Liver (tissue), 9 donors: Measurements from ENCODE around the gene GARIN5B. TPM values are rescaled to one million over a fixed set of nuclear protein-coding genes. Genes with fewer than 3 reads are reported as not detected.

Experiments used
- DNase-seq: peaks from one replicate; pipeline ENCODE4 v3.0.0-alpha.2; 2017; ENCODE audit warnings: low spot score
- H3K27ac ChIP-seq, 2 donors: one replicate each; pipeline ENCODE4 v1.7.0; 2013; ENCODE audit warnings: inconsistent platforms in 2 of 2, low read length in 2 of 2, control low read depth in 1 of 2, low read depth in 1 of 2, mild to moderate bottlenecking in 1 of 2
- H3K27me3 ChIP-seq, 4 donors: one replicate each; pipeline versions ENCODE4 v1.6.1 to v1.7.0; 2013; ENCODE audit warnings: low read length in 3 of 4, inconsistent platforms in 1 of 4, mild to moderate bottlenecking in 1 of 4, moderate library complexity in 1 of 4; ENCODE audit not compliant: control insufficient read depth in 4 of 4, insufficient read depth in 4 of 4
- H3K36me3 ChIP-seq, 4 donors: one replicate each; pipeline versions ENCODE4 v1.6.1 to v1.7.0; 2013; ENCODE audit warnings: low read length in 3 of 4, mild to moderate bottlenecking in 3 of 4, low read depth in 1 of 4, moderate library complexity in 1 of 4; ENCODE audit not compliant: control insufficient read depth in 4 of 4, insufficient read depth in 3 of 4
- H3K4me1 ChIP-seq, 4 donors: one replicate each; pipeline versions ENCODE4 v1.6.1 to v1.7.0; 2013; ENCODE audit warnings: low read length in 3 of 4, mild to moderate bottlenecking in 3 of 4, moderate library complexity in 1 of 4; ENCODE audit not compliant: control insufficient read depth in 4 of 4, insufficient read depth in 4 of 4
- H3K4me3 ChIP-seq, 3 donors: one replicate each; pipeline versions ENCODE4 v1.6.1 to v1.7.0; 2013; ENCODE audit warnings: low read length in 3 of 3, control low read depth in 1 of 3, low read depth in 1 of 3, mild to moderate bottlenecking in 1 of 3
- H3K9ac ChIP-seq, 2 donors: one replicate each; pipeline ENCODE4 v1.7.0; 2013; ENCODE audit warnings: low read length in 2 of 2, mild to moderate bottlenecking in 2 of 2, moderate library complexity in 2 of 2, control low read depth in 1 of 2, low read depth in 1 of 2
- H3K9me3 ChIP-seq, 4 donors: one replicate each; pipeline versions ENCODE4 v1.6.1 to v1.7.0; 2013; ENCODE audit warnings: low read length in 3 of 4; ENCODE audit not compliant: control insufficient read depth in 4 of 4
- EGR1 ChIP-seq, 2 donors: IDR thresholded peaks; 2 replicates each; pipeline ENCODE4 v1.6.1; 2016 to 2018; ENCODE audit warnings: antibody characterized with exemption in 2 of 2, low read depth in 2 of 2
- FOXA2 ChIP-seq: IDR thresholded peaks from 2 replicates; pipeline ENCODE4 v1.6.1; 2016; ENCODE audit warnings: antibody characterized with exemption
- HNF4A ChIP-seq, 2 donors: conservative IDR thresholded peaks; 2 replicates each; pipeline ENCODE4 v1.6.1; 2016; ENCODE audit warnings: antibody characterized with exemption in 2 of 2, mild to moderate bottlenecking in 2 of 2
- NR2F2 ChIP-seq: IDR thresholded peaks from 2 replicates; pipeline ENCODE4 v1.6.1; 2016; ENCODE audit warnings: antibody characterized with exemption
- RAD21 ChIP-seq, 2 donors: IDR thresholded peaks; 2 replicates each; pipeline ENCODE4 v1.6.1; 2016; ENCODE audit warnings: antibody characterized with exemption in 2 of 2, mild to moderate bottlenecking in 2 of 2
- WGBS: extraction: QIAGEN DNeasy Blood & Tissue Kit; methylation state at CpG from one replicate; pipeline ENCODE4 v1.1.7; 2013; 5-methylcytosine and 5-hydroxymethylcytosine counted together
- polyA plus RNA-seq, 2 donors: library from polyadenylated mRNA; stranded (reverse) in 1 of 2; unstranded in 1 of 2; fragments of 200-250 nt in 1 of 2; fragments of >200 nt in 1 of 2; fragmentation: Nextera tagmentation in 1 of 2; extraction: Ambion mirVana in 1 of 2; gene quantifications; one replicate each; pipeline versions ENCODE4 v1.2.1 to v1.2.3, GENCODE V29; 2013 to 2015
- total RNA-seq, 2 donors: library from RNA; depleted of rRNA; stranded (reverse); fragments of >200 nt; gene quantifications; one replicate each; pipeline ENCODE4 v1.2.3, GENCODE V29; 2014
- TF ChIP-seq, protein P1 (sequence below): fragments of 150-350 bp; IDR thresholded peaks from 2 replicates; pipeline ENCODE4 v1.5.1; 2017; ENCODE audit warnings: improper control_type of control experiment, low read depth, low read length; ENCODE audit not compliant: missing input control
- TF ChIP-seq, protein P2 (sequence below): IDR thresholded peaks from 2 replicates; pipeline ENCODE4 v1.6.1; 2016; ENCODE audit warnings: antibody characterized with exemption
- TF ChIP-seq, protein P3 (sequence below): IDR thresholded peaks from 2 replicates; pipeline ENCODE4 v1.6.1; 2016; ENCODE audit warnings: antibody characterized with exemption, mild to moderate bottlenecking
- TF ChIP-seq, protein P4 (sequence below): IDR thresholded peaks from 2 replicates; pipeline ENCODE4 v1.6.1; 2016; ENCODE audit warnings: antibody characterized with exemption
- donor health status: healthy.
- donor health status: healthy.
- donor health status: healthy.
- donor health status: healthy.
- donor health status: healthy.

GARIN5B gene
- total and polyA plus RNA-seq, 4 donors: not detected

DNA sequence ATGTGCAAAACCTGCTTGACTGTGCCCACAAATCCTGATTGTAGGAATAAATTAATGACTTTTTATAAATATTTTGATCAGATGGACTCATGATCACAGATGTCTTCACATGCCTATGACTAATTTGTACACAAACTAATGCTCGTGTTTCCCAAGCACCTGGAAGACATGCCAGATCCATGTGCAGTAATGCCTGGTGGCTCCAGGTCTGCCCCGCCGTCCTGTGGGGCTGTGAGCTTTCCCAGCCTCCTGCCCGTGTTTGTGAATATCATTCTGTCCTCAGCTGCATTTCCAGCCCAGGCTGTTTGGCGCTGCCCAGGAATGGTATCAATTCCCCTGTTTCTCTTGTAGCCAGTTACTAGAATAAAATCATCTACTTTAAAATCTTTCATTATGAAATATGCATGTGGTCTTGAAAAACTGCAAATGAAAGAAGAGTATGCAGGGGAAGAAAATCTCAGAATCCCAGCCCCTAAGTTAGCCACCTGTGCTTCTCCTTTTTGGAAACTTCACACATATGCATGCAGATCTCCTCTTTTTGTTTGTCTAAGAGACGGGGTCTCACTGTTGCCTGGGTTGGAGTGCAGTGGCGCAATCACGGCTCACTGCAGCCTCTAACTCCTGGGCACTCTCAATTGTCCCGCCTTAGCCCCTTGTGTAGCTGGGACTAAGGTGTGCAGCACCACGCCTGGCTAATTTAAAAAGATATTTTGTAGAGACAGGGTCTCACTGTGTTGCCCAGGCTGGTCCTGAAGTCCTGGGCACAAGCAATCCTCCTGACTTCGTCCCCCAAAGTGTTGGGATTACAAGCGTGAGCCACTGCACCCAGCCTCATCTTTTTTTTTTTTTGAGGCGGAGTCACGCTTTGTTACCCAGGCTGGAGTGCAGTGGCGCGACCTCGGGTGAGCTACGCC lies 28.9 kb upstream of the GARIN5B start:
- DNase-seq: no peak
- H3K36me3 ChIP-seq: peaks cover 10 to 30% (median 18%) of the 10 kb centered on the region in 4 donors
- H3K4me3 ChIP-seq: no peak overlapping the region
- TF ChIP-seq NR2F2 (no peak), FOXA2 (no peak)
- no peaks in the 10 kb centered on the region for H3K9me3 ChIP-seq
- H3K9ac ChIP-seq: no peak overlapping the region
- H3K4me1 ChIP-seq: peaks cover 4 to 18% (median 13%) of the 10 kb centered on the region in 4 donors
- H3K27ac ChIP-seq: no peak overlapping the region
- WGBS: 85% methylated on average over 18 of the region's 18 CpGs
- H3K27me3 ChIP-seq: no peaks in the 10 kb centered on the region

DNA sequence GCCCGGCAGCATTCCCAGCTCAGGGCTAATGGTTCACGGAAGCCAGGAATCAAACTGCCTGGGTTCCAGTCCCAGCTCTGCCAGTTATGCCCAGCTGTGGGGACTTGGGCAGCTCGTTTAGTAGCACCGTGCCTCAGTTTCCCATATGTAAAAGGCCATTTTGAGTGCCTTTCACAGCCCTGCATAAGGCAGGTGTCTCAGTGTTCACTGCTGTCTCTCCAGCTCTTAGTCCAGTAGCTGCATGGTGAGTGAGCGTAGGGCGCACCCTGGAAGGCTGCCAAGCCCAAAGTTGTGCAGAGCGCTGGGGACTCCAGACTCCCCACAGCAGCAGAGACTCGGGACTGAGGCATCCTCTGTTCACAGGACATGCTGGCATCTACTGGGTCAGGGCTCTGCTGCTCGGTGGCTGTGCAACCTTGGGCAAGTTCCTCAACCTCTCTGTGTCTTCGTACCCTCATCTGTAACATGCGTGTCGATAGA lies 28.2 kb upstream of the GARIN5B start:
- no peaks in the 10 kb centered on the region for H3K27me3 ChIP-seq
- H3K9me3 ChIP-seq: no peaks in the 10 kb centered on the region
- no peak overlapping the region for H3K9ac ChIP-seq
- DNase-seq: no peak
- WGBS: 91% methylated on average over 12 of the region's 12 CpGs
- peaks cover 10 to 30% (median 18%) of the 10 kb centered on the region in 4 donors for H3K36me3 ChIP-seq
- peaks cover 4 to 23% (median 18%) of the 10 kb centered on the region in 4 donors for H3K4me1 ChIP-seq
- H3K27ac ChIP-seq: no peak overlapping the region
- H3K4me3 ChIP-seq: no peak overlapping the region
- TF ChIP-seq, protein P1, sequence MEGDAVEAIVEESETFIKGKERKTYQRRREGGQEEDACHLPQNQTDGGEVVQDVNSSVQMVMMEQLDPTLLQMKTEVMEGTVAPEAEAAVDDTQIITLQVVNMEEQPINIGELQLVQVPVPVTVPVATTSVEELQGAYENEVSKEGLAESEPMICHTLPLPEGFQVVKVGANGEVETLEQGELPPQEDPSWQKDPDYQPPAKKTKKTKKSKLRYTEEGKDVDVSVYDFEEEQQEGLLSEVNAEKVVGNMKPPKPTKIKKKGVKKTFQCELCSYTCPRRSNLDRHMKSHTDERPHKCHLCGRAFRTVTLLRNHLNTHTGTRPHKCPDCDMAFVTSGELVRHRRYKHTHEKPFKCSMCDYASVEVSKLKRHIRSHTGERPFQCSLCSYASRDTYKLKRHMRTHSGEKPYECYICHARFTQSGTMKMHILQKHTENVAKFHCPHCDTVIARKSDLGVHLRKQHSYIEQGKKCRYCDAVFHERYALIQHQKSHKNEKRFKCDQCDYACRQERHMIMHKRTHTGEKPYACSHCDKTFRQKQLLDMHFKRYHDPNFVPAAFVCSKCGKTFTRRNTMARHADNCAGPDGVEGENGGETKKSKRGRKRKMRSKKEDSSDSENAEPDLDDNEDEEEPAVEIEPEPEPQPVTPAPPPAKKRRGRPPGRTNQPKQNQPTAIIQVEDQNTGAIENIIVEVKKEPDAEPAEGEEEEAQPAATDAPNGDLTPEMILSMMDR: no peak
- TF ChIP-seq, protein P2, sequence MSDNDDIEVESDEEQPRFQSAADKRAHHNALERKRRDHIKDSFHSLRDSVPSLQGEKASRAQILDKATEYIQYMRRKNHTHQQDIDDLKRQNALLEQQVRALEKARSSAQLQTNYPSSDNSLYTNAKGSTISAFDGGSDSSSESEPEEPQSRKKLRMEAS: no peak
- TF ChIP-seq, protein P3, sequence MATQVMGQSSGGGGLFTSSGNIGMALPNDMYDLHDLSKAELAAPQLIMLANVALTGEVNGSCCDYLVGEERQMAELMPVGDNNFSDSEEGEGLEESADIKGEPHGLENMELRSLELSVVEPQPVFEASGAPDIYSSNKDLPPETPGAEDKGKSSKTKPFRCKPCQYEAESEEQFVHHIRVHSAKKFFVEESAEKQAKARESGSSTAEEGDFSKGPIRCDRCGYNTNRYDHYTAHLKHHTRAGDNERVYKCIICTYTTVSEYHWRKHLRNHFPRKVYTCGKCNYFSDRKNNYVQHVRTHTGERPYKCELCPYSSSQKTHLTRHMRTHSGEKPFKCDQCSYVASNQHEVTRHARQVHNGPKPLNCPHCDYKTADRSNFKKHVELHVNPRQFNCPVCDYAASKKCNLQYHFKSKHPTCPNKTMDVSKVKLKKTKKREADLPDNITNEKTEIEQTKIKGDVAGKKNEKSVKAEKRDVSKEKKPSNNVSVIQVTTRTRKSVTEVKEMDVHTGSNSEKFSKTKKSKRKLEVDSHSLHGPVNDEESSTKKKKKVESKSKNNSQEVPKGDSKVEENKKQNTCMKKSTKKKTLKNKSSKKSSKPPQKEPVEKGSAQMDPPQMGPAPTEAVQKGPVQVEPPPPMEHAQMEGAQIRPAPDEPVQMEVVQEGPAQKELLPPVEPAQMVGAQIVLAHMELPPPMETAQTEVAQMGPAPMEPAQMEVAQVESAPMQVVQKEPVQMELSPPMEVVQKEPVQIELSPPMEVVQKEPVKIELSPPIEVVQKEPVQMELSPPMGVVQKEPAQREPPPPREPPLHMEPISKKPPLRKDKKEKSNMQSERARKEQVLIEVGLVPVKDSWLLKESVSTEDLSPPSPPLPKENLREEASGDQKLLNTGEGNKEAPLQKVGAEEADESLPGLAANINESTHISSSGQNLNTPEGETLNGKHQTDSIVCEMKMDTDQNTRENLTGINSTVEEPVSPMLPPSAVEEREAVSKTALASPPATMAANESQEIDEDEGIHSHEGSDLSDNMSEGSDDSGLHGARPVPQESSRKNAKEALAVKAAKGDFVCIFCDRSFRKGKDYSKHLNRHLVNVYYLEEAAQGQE: no peak
- TF ChIP-seq EGR1 (IDR thresholded peaks at IDR 0.05; ENCODE audit: low read depth in 2 of 2) (no peak), NR2F2 (no peak), HNF4A (conservative IDR thresholded peaks at IDR 0.05) (no peak), RAD21 (IDR thresholded peaks at IDR 0.05) (no peak)
- TF ChIP-seq, protein P4, sequence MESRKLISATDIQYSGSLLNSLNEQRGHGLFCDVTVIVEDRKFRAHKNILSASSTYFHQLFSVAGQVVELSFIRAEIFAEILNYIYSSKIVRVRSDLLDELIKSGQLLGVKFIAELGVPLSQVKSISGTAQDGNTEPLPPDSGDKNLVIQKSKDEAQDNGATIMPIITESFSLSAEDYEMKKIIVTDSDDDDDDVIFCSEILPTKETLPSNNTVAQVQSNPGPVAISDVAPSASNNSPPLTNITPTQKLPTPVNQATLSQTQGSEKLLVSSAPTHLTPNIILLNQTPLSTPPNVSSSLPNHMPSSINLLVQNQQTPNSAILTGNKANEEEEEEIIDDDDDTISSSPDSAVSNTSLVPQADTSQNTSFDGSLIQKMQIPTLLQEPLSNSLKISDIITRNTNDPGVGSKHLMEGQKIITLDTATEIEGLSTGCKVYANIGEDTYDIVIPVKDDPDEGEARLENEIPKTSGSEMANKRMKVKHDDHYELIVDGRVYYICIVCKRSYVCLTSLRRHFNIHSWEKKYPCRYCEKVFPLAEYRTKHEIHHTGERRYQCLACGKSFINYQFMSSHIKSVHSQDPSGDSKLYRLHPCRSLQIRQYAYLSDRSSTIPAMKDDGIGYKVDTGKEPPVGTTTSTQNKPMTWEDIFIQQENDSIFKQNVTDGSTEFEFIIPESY: no peak
